Endodermal cell (in vitro differentiated cells): Measurements from ENCODE around the gene COX6A2. TPM values are rescaled to one million over a fixed set of nuclear protein-coding genes. Genes with fewer than 3 reads are reported as not detected.

Experiments used
- DNase-seq: peaks from one replicate; pipeline ENCODE4 v3.0.0-alpha.2; 2017
- H3K27ac ChIP-seq: 2 replicates; pipeline ENCODE4 v1.5.1; 2013; ENCODE audit warnings: mild to moderate bottlenecking, low read depth, low read length, moderate library complexity
- H3K27me3 ChIP-seq: 2 replicates; pipeline ENCODE4 v1.6.1; 2013; ENCODE audit warnings: mild to moderate bottlenecking, low read length, moderate library complexity; ENCODE audit not compliant: insufficient read depth, control insufficient read depth, poor library complexity, severe bottlenecking
- H3K36me3 ChIP-seq: 2 replicates; pipeline ENCODE4 v1.7.0; 2013; ENCODE audit warnings: mild to moderate bottlenecking, low read length, moderate library complexity; ENCODE audit not compliant: control insufficient read depth, insufficient read depth
- H3K4me1 ChIP-seq: one replicate; pipeline ENCODE4 v1.7.0; 2013; ENCODE audit warnings: low read length; ENCODE audit not compliant: control insufficient read depth, insufficient read depth
- H3K4me3 ChIP-seq: 2 replicates; pipeline ENCODE4 v1.5.1; 2013; ENCODE audit warnings: mild to moderate bottlenecking, low read length, moderate library complexity
- H3K9ac ChIP-seq: 2 replicates; pipeline ENCODE4 v1.6.1; 2013; ENCODE audit warnings: mild to moderate bottlenecking, low read length, moderate library complexity; ENCODE audit not compliant: poor library complexity, severe bottlenecking; ENCODE audit errors: extremely low read depth
- H3K9me3 ChIP-seq: 2 replicates; pipeline ENCODE4 v1.6.1; 2013; ENCODE audit warnings: mild to moderate bottlenecking, low read length, moderate library complexity; ENCODE audit not compliant: control insufficient read depth
- H3K27ac Mint-ChIP-seq: 2 replicates; pipeline ENCODE4 v1.8.0; 2020; ENCODE audit warnings: mixed read lengths
- H3K27me3 Mint-ChIP-seq: 2 replicates; pipeline ENCODE4 v1.8.0; 2021; ENCODE audit warnings: mild to moderate bottlenecking, mixed read lengths; ENCODE audit not compliant: insufficient read depth
- H3K36me3 Mint-ChIP-seq: 2 replicates; pipeline ENCODE4 v1.8.0; 2020; ENCODE audit warnings: low read depth, mixed read lengths
- H3K4me1 Mint-ChIP-seq: 2 replicates; pipeline ENCODE4 v1.8.0; 2020; ENCODE audit warnings: mixed read lengths
- H3K4me3 Mint-ChIP-seq: 2 replicates; pipeline ENCODE4 v1.8.0; 2020; ENCODE audit warnings: mild to moderate bottlenecking, moderate library complexity, mixed read lengths
- H3K9me3 Mint-ChIP-seq: 2 replicates; pipeline ENCODE4 v1.8.0; 2020; ENCODE audit warnings: mild to moderate bottlenecking, mixed read lengths
- CTCF ChIP-seq: fragments of 200-600 bp; sonication (generic); conservative IDR thresholded peaks from 2 replicates; pipeline ENCODE4 v1.5.0; 2021; ENCODE audit warnings: antibody characterized with exemption, mild to moderate bottlenecking
- WGBS, 2 experiments: methylation state at CpG; one replicate each; pipeline versions ENCODE4 v1.1.5 to v1.1.7; 2013; ENCODE audit warnings: missing lambda C conversion rate in 2 of 2, mixed read lengths in 1 of 2; ENCODE audit not compliant: insufficient coverage in 1 of 2, insufficient read length in 1 of 2; 5-methylcytosine and 5-hydroxymethylcytosine counted together
- total RNA-seq, 2 donors: library from RNA; stranded (reverse); fragmentation: NEBNext Ultra II Directional in 1 of 2; extraction: Animal tissue kit (Norgen Biotek cat#: 25700) in 1 of 2; gene quantifications; 2 replicates in 1 of 2; 3 replicates in 1 of 2; pipeline ENCODE4 v1.2.1, GENCODE V29; 2021

COX6A2 gene
- total RNA-seq, 2 donors from 2014 or later: not detected

GRCh38 chr16:31475946-31476302, 47.8 kb upstream of the COX6A2 start:
- Histone ChIP-seq H3K9ac (no peak overlapping the region), H3K4me3 (no peak overlapping the region), H3K9me3 (no peaks in the 10 kb centered on the region), H3K4me1 (no peaks in the 10 kb centered on the region), H3K27ac (no peak overlapping the region), H3K36me3 (peaks cover 27% of the 10 kb centered on the region), H3K27me3 (no peaks in the 10 kb centered on the region)
- no peak for TF ChIP-seq CTCF
- DNase-seq: peak; percentile 66
- H3K4me3 Mint-ChIP-seq: peak overlapping the region; percentile 54
- peaks cover 9% of the 10 kb centered on the region for H3K36me3 Mint-ChIP-seq
- peaks cover 17% of the 10 kb centered on the region for H3K4me1 Mint-ChIP-seq
- 85 to 97% methylated on average over 11 to 26 of the region's 26 CpGs for WGBS, 2 experiments
- H3K9me3 Mint-ChIP-seq: no peaks in the 10 kb centered on the region
- no peak overlapping the region for H3K27ac Mint-ChIP-seq
- H3K27me3 Mint-ChIP-seq: peaks cover 86% of the 10 kb centered on the region

GRCh38 chr16:31474773-31475738, 46.9 kb upstream of the COX6A2 start:
- no peak for DNase-seq
- no peak for TF ChIP-seq CTCF
- WGBS, 2 experiments: 94 to 95% methylated on average over 10 to 11 of the region's 12 CpGs
- Histone ChIP-seq H3K9ac (no peak overlapping the region), H3K9me3 (no peaks in the 10 kb centered on the region), H3K4me1 (no peaks in the 10 kb centered on the region), H3K4me3 (no peak overlapping the region), H3K36me3 (peaks cover 27% of the 10 kb centered on the region), H3K27me3 (no peaks in the 10 kb centered on the region), H3K27ac (no peak overlapping the region)
- no peaks in the 10 kb centered on the region for H3K9me3 Mint-ChIP-seq
- peaks cover 9% of the 10 kb centered on the region for H3K36me3 Mint-ChIP-seq
- H3K27ac Mint-ChIP-seq: no peak overlapping the region
- peaks cover 82% of the 10 kb centered on the region for H3K27me3 Mint-ChIP-seq
- H3K4me3 Mint-ChIP-seq: no peak overlapping the region
- peaks cover 17% of the 10 kb centered on the region for H3K4me1 Mint-ChIP-seq

GRCh38 chr16:31474173-31474714, 46.1 kb upstream of the COX6A2 start:
- H3K36me3 Mint-ChIP-seq: peaks cover 9% of the 10 kb centered on the region
- H3K4me1 ChIP-seq: no peaks in the 10 kb centered on the region
- no peaks in the 10 kb centered on the region for H3K27me3 ChIP-seq
- no peak overlapping the region for H3K4me3 Mint-ChIP-seq
- no peak overlapping the region for H3K9ac ChIP-seq
- 92 to 94% methylated on average over 11 to 12 of the region's 12 CpGs for whole genome bisulfite sequencing, 2 experiments
- peaks cover 27% of the 10 kb centered on the region for H3K36me3 ChIP-seq
- peaks cover 74% of the 10 kb centered on the region for H3K27me3 Mint-ChIP-seq
- DNase-seq: no peak
- no peak overlapping the region for H3K27ac Mint-ChIP-seq
- no peak overlapping the region for H3K27ac ChIP-seq
- no peak for TF ChIP-seq CTCF
- H3K9me3 ChIP-seq: no peaks in the 10 kb centered on the region
- no peak overlapping the region for H3K4me3 ChIP-seq
- peaks cover 17% of the 10 kb centered on the region for H3K4me1 Mint-ChIP-seq
- H3K9me3 Mint-ChIP-seq: no peaks in the 10 kb centered on the region
